ENCODE data around the gene RIC1. TPM values are rescaled to one million over a fixed set of nuclear protein-coding genes. Genes with fewer than 3 reads are reported as not detected.

RIC1 gene
- total and polyA plus RNA-seq, 2 of the 13 experiments (the other 11 are each of a cell fraction or from before 2014, with no cell fraction given): 18.2 to 19.0 TPM

- TF ChIP-seq ATF4 (CRISPR knock-in tag; IDR thresholded peaks at IDR 0.05) (peak in 1 of 2 experiments; percentile 59; a peak in 2 of 4 replicates), ATF3 (CRISPR knock-in tag; IDR thresholded peaks at IDR 0.05) (peak; percentile 70), PLRG1 (conservative IDR thresholded peaks at IDR 0.05) (no peak), CHD4 (IDR thresholded peaks at IDR 0.05; ENCODE audit: borderline replicate concordance, low read length) (no peak), FOSL2 (CRISPR knock-in tag; IDR thresholded peaks at IDR 0.05) (peak; percentile 74), ZNF512 (CRISPR knock-in tag; IDR thresholded peaks at IDR 0.05) (no peak), HCFC1 (IDR thresholded peaks at IDR 0.05; ENCODE audit: low read depth, low read length) (no peak), NFE2L2 (IDR thresholded peaks at IDR 0.05; ENCODE audit: low read length) (0 out of 2 replicates have a peak, but pooled peaks have one; percentile 42), ARID5B (CRISPR knock-in tag; IDR thresholded peaks at IDR 0.05) (0 out of 2 replicates have a peak, but pooled peaks have one; percentile 22), BCL6 (CRISPR knock-in tag; IDR thresholded peaks at IDR 0.05) (peak; percentile 63), ZNF362 (CRISPR knock-in tag; IDR thresholded peaks at IDR 0.05; ENCODE audit: borderline replicate concordance) (peak; percentile 44; the same call in 1 of the 2 replicates), WIZ (CRISPR knock-in tag; IDR thresholded peaks at IDR 0.05) (no peak), HOMEZ (CRISPR knock-in tag; IDR thresholded peaks at IDR 0.05; ENCODE audit: low read depth) (peak; percentile 34; the same call in 1 of the 2 replicates), ARHGAP35 (CRISPR knock-in tag; IDR thresholded peaks at IDR 0.05; ENCODE audit: borderline replicate concordance) (no peak), MAFG (CRISPR knock-in tag; IDR thresholded peaks at IDR 0.05) (no peak)
Observed at GRCh38 chr9:5817862-5818261, 189.0 kb downstream of the RIC1 start (continued).
